HepG2 (cell line): ENCODE measurements around the gene RSF1. TPM values are rescaled to one million over a fixed set of nuclear protein-coding genes. Genes with fewer than 3 reads are reported as not detected.

Source experiments
- BRD4 ChIP-seq: sonication (generic); formaldehyde crosslinking; IDR thresholded peaks from 2 replicates; pipeline ENCODE4 v1.4.0; 2020; ENCODE audit warnings: missing genetic modification reagents
- CAMTA2 ChIP-seq: sonication (generic); formaldehyde crosslinking; IDR thresholded peaks from 2 replicates; pipeline ENCODE4 v1.4.0; 2020; ENCODE audit warnings: mild to moderate bottlenecking, missing genetic modification reagents, borderline replicate concordance
- CENPX ChIP-seq: sonication (generic); formaldehyde crosslinking; IDR thresholded peaks from 2 replicates; pipeline ENCODE4 v1.9.0; 2021; ENCODE audit warnings: mild to moderate bottlenecking, missing genetic modification reagents, moderate library complexity
- CSRNP2 ChIP-seq: sonication (generic); formaldehyde crosslinking; conservative IDR thresholded peaks from 2 replicates; pipeline ENCODE4 v1.8.0; 2022; ENCODE audit warnings: low read depth, missing genetic modification reagents
- PAX8 ChIP-seq: sonication (generic); formaldehyde crosslinking; IDR thresholded peaks from 2 replicates; pipeline ENCODE4 v1.8.0; 2022; ENCODE audit warnings: mild to moderate bottlenecking, missing genetic modification reagents, borderline replicate concordance
- TCF7 ChIP-seq: sonication (generic); IDR thresholded peaks from 2 replicates; pipeline ENCODE4 v1.6.1; 2016; ENCODE audit warnings: antibody characterized with exemption, low read depth
- TOPORS ChIP-seq: sonication (generic); formaldehyde crosslinking; IDR thresholded peaks from 2 replicates; pipeline ENCODE4 v1.8.0; 2023; ENCODE audit warnings: mild to moderate bottlenecking, missing genetic modification reagents
- ZFP82 ChIP-seq: sonication (generic); formaldehyde crosslinking; IDR thresholded peaks from 2 replicates; pipeline ENCODE4 v1.5.1; 2020; ENCODE audit warnings: mild to moderate bottlenecking, missing genetic modification reagents, borderline replicate concordance
- ZFP90 ChIP-seq: sonication (generic); formaldehyde crosslinking; IDR thresholded peaks from 2 replicates; pipeline ENCODE4 v1.8.0; 2022; ENCODE audit warnings: missing genetic modification reagents, mild to moderate bottlenecking, inconsistent platforms, borderline replicate concordance
- ZMAT3 ChIP-seq: sonication (generic); formaldehyde crosslinking; conservative IDR thresholded peaks from 2 replicates; pipeline ENCODE4 v1.7.0; 2021; ENCODE audit warnings: missing genetic modification reagents
- ZNF281 ChIP-seq: sonication (generic); formaldehyde crosslinking; IDR thresholded peaks from 2 replicates; pipeline ENCODE4 v1.4.0; 2020; ENCODE audit warnings: missing genetic modification reagents, borderline replicate concordance
- ZNF326 ChIP-seq: sonication (generic); formaldehyde crosslinking; IDR thresholded peaks from 2 replicates; pipeline ENCODE4 v1.4.0; 2020; ENCODE audit warnings: missing genetic modification reagents, borderline replicate concordance
- ZNF367 ChIP-seq: sonication (generic); formaldehyde crosslinking; IDR thresholded peaks from 2 replicates; pipeline ENCODE4 v1.4.0; 2020; ENCODE audit warnings: missing genetic modification reagents, borderline replicate concordance
- ZNF615 ChIP-seq: sonication (generic); formaldehyde crosslinking; IDR thresholded peaks from 2 replicates; pipeline ENCODE4 v1.5.0; 2020; ENCODE audit warnings: mild to moderate bottlenecking, missing genetic modification reagents, borderline replicate concordance
- ZSCAN29 ChIP-seq: sonication (generic); formaldehyde crosslinking; conservative IDR thresholded peaks from 2 replicates; pipeline ENCODE4 v1.4.0; 2020; ENCODE audit warnings: mild to moderate bottlenecking, missing genetic modification reagents
- polyA plus RNA-seq, 8 experiments: library from polyadenylated mRNA; depleted of rRNA in 3 of 8; stranded (reverse) in 7 of 8; unstranded in 1 of 8; fragments of >200 nt; fragmentation: Illumina TruSeq in 4 of 8; extraction: Trizol in 4 of 8; gene quantifications; 2 replicates each; pipeline versions ENCODE4 v1.2.1 to v1.2.3, GENCODE V29; 2011 to 2016; ENCODE audit warnings: low read depth in 4 of 8, missing spikeins in 1 of 8, mixed read lengths in 1 of 8; ENCODE audit not compliant: insufficient read depth in 1 of 8
- total RNA-seq, 5 experiments: library from RNA; depleted of rRNA; stranded (reverse); fragments of >200 nt; fragmentation: Illumina TruSeq; extraction: Trizol; gene quantifications; 2 replicates each; pipeline ENCODE4 v1.2.3, GENCODE V29; 2016; ENCODE audit warnings: low read depth in 1 of 5

Gene RSF1
- total and polyA plus RNA-seq, 2 of the 13 experiments (the other 11 are each of a cell fraction or from before 2014, with no cell fraction given) = 15.5 to 33.1 TPM

GRCh38 chr11:77637345-77638165, 183.0 kb downstream of the RSF1 start, which contains the start of gene CLNS1A (continued):
- TF ChIP-seq ZNF326 (CRISPR knock-in tag) (no peak), ZSCAN29 (CRISPR knock-in tag) (0 out of 2 replicates have a peak, but pooled peaks have one; percentile 54), PAX8 (CRISPR knock-in tag) (peak; percentile 92; the same call in 1 of the 2 replicates), ZNF615 (CRISPR knock-in tag) (peak; percentile 91; the same call in 1 of the 2 replicates), CAMTA2 (CRISPR knock-in tag) (no peak), ZFP82 (CRISPR knock-in tag) (0 out of 2 replicates have a peak, but pooled peaks have one; percentile 25), BRD4 (CRISPR knock-in tag) (peak; percentile 92), ZNF281 (CRISPR knock-in tag) (peak; percentile 52; the same call in 1 of the 2 replicates), CSRNP2 (no peak), ZNF367 (CRISPR knock-in tag) (peak; percentile 28; the same call in 1 of the 2 replicates), ZMAT3 (CRISPR knock-in tag) (peak; percentile 82), TOPORS (0 out of 2 replicates have a peak, but pooled peaks have one; percentile 68), TCF7 (no peak), CENPX (CRISPR knock-in tag) (no peak), ZFP90 (CRISPR knock-in tag) (peak; percentile 71)
